D721Med (cell line): ENCODE data around the gene PTPRT.

Experiments used
- DNase-seq: peaks from one replicate; pipeline ENCODE4 v3.0.0; 2011; ENCODE audit warnings: low spot score; ENCODE audit not compliant: insufficient read length
- FAIRE-seq: peaks from 2 replicates; lab custom pipeline; 2011; peaks lifted over from hg19 to GRCh38; lab: Jason Lieb, UNC
- TF ChIP-seq, protein P1 (sequence below): IDR thresholded peaks from 2 replicates; pipeline ENCODE4 v1.5.1; 2012; ENCODE audit warnings: mild to moderate bottlenecking, control low read depth; ENCODE audit not compliant: insufficient read depth; ENCODE audit errors: missing control alignments

Gene PTPRT

DNA sequence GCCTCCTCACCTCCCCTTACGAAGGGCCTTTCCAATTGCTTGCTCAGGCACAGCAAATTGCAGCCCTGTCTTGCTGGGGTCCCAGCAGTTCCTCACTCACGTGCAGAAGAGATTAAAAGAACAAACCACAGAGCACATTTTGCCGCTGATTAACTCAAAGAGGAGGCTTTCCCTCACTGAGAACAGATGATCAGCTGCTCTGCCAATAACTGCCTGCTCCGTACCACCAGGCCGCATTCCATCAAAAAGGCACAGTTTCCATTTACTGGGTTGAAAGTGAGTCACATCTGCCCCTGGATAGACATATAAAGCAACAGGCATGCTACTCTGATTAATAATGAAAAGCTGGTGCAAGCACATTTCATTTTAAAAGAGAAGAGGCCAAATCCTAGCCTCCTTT lies 446.8 kb downstream of the PTPRT start:
- FAIRE-seq (no peak), DNase-seq (no peak)

DNA sequence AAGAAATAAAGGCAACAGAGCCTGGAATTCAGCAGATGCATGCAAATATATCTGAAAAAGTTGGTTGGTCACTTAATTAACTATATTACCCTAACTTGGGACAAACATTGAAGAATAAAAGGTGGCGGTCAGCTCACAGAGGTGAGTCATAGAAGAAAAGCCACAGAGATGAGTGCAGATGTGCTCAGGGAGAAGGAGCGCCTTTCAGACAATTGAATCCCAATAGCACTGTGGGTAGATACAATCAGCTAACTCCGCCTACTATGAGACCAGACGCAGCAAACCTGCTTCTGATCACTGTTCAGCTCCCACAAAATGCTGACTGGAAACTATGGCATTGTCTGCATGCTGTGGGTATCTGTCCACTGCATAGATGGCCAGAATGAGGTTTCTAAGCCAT lies 447.8 kb downstream of the PTPRT start:
- FAIRE-seq, result no peak
- no peak for DNase-seq
- TF ChIP-seq, protein P1, sequence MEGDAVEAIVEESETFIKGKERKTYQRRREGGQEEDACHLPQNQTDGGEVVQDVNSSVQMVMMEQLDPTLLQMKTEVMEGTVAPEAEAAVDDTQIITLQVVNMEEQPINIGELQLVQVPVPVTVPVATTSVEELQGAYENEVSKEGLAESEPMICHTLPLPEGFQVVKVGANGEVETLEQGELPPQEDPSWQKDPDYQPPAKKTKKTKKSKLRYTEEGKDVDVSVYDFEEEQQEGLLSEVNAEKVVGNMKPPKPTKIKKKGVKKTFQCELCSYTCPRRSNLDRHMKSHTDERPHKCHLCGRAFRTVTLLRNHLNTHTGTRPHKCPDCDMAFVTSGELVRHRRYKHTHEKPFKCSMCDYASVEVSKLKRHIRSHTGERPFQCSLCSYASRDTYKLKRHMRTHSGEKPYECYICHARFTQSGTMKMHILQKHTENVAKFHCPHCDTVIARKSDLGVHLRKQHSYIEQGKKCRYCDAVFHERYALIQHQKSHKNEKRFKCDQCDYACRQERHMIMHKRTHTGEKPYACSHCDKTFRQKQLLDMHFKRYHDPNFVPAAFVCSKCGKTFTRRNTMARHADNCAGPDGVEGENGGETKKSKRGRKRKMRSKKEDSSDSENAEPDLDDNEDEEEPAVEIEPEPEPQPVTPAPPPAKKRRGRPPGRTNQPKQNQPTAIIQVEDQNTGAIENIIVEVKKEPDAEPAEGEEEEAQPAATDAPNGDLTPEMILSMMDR, result no peak

More for the DNA sequence above, 446.8 kb downstream of the PTPRT start:
- TF ChIP-seq, protein P1, result no peak

GRCh38 chr20:42740226-42740870 lies 449.4 kb downstream of the PTPRT start:
- TF ChIP-seq, protein P1, result no peak
- FAIRE-seq, result no peak
- no peak for DNase-seq

- DNase-seq (no peak), FAIRE-seq (no peak)
- TF ChIP-seq, protein P1, result no peak
These were observed 450.0 kb downstream of the PTPRT start for GRCh38 chr20:42739683-42740082.

DNA sequence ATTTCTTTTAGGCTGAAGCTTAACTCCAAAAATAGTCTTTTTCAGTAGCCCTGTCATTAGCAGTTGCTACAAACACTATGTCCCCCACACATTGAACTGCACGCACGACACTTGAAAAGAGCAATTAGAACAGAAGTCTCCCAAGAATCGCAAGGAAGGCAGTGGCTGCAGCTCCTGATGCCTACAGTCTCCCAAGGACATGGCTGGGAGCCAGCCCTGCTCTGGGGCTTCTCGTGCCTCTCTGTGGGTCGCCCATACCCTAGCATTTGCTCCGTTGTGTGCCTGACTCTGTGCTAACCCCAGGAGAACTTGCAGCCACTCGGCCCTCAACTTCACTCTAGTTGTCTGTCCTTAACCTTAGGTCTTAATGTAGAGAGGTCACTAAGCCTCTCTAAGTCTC lies 454.2 kb downstream of the PTPRT start:
- DNase-seq (no peak), FAIRE-seq (no peak)
- TF ChIP-seq, protein P1, result no peak

- FAIRE-seq, result no peak
- TF ChIP-seq, protein P1, result no peak
These were observed 454.9 kb downstream of the PTPRT start for GRCh38 chr20:42734660-42735368.

DNA sequence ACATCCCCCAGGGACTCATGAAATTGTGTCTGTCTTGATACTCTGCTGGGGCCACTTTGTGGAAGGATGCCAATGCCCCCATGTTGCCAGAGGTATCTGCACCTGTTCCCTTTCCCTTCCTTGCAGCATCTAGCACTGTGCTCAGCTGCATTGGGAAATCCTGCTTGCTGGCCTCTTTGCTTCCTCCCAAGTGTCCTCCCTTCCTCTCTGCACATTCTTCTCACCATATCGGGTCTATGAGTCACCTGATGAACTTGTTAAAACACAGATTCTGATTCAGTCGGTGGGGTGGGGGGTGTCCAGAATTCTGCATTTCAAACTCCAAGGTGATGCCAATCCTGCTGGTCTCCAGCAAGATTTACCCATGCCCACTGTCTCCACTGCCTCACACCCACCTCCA lies 467.8 kb downstream of the PTPRT start:
- DNase-seq, result no peak
- TF ChIP-seq, protein P1, result no peak
- FAIRE-seq, result no peak

More at GRCh38 chr20:42734660-42735368, 454.9 kb downstream of the PTPRT start:
- no peak for DNase-seq
